ENCODE data around the gene YBEY.

GRCh38 chr21:46319186-46319585 lies 33.0 kb downstream of the YBEY start:
- TF ChIP-seq CTCF (conservative IDR thresholded peaks at IDR 0.05; ENCODE audit: low read length) = no peak
- TF ChIP-seq EZH2phosphoT487 (IDR thresholded peaks at IDR 0.05; ENCODE audit: borderline replicate concordance) = no peak
